Panc1 (cell line): ENCODE data around the gene MED14.

ENCODE experiments used
- POLR2AphosphoS5 ChIP-seq: IDR thresholded peaks from 2 replicates; pipeline ENCODE4 v1.6.1; 2012; ENCODE audit warnings: mild to moderate bottlenecking, low read depth, low read length, moderate library complexity
- SIN3A ChIP-seq: IDR thresholded peaks from 2 replicates; pipeline ENCODE4 v1.6.1; 2012; ENCODE audit warnings: low read depth, mild to moderate bottlenecking, low read length, moderate library complexity, borderline replicate concordance; ENCODE audit not compliant: insufficient read depth
- TCF7L2 ChIP-seq: IDR thresholded peaks from 2 replicates; pipeline ENCODE4 v1.6.1; 2011; ENCODE audit warnings: mild to moderate bottlenecking, low read depth, low read length, inconsistent platforms
- TF ChIP-seq, protein P1 (sequence below): fragments of 450-650 bp; IDR thresholded peaks from 2 replicates; pipeline ENCODE4 v1.5.1; 2017; ENCODE audit warnings: mild to moderate bottlenecking
- TF ChIP-seq, protein P2 (sequence below), 2 experiments: IDR thresholded peaks; 2 replicates each; pipeline ENCODE4 v1.6.1; 2011 to 2012; ENCODE audit warnings: low read depth in 2 of 2, control low read depth in 1 of 2, low read length in 1 of 2, mild to moderate bottlenecking in 1 of 2, moderate library complexity in 1 of 2; ENCODE audit not compliant: insufficient read depth in 1 of 2

DNA sequence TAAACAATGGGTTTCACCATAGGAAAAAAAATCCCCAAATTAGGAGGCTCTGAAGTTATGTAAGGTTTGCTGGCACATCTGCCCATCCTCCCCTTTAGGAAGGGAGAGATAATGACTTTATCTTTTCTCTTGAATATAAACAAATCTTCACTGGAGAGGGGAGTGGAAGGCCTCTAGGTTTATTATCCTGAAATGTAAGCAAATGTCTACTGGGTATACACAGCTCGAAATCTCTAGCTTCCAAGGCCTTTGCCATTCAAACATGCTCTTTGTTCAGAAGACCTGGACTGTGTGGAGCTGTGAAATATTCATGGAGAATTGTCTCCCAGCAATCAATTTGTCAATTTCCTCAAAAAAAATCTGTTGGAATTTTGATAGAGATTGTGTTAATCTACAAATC lies 21.7 kb upstream of the MED14 start:
- TF ChIP-seq, protein P1, sequence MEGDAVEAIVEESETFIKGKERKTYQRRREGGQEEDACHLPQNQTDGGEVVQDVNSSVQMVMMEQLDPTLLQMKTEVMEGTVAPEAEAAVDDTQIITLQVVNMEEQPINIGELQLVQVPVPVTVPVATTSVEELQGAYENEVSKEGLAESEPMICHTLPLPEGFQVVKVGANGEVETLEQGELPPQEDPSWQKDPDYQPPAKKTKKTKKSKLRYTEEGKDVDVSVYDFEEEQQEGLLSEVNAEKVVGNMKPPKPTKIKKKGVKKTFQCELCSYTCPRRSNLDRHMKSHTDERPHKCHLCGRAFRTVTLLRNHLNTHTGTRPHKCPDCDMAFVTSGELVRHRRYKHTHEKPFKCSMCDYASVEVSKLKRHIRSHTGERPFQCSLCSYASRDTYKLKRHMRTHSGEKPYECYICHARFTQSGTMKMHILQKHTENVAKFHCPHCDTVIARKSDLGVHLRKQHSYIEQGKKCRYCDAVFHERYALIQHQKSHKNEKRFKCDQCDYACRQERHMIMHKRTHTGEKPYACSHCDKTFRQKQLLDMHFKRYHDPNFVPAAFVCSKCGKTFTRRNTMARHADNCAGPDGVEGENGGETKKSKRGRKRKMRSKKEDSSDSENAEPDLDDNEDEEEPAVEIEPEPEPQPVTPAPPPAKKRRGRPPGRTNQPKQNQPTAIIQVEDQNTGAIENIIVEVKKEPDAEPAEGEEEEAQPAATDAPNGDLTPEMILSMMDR = no peak
- TF ChIP-seq, protein P2, sequence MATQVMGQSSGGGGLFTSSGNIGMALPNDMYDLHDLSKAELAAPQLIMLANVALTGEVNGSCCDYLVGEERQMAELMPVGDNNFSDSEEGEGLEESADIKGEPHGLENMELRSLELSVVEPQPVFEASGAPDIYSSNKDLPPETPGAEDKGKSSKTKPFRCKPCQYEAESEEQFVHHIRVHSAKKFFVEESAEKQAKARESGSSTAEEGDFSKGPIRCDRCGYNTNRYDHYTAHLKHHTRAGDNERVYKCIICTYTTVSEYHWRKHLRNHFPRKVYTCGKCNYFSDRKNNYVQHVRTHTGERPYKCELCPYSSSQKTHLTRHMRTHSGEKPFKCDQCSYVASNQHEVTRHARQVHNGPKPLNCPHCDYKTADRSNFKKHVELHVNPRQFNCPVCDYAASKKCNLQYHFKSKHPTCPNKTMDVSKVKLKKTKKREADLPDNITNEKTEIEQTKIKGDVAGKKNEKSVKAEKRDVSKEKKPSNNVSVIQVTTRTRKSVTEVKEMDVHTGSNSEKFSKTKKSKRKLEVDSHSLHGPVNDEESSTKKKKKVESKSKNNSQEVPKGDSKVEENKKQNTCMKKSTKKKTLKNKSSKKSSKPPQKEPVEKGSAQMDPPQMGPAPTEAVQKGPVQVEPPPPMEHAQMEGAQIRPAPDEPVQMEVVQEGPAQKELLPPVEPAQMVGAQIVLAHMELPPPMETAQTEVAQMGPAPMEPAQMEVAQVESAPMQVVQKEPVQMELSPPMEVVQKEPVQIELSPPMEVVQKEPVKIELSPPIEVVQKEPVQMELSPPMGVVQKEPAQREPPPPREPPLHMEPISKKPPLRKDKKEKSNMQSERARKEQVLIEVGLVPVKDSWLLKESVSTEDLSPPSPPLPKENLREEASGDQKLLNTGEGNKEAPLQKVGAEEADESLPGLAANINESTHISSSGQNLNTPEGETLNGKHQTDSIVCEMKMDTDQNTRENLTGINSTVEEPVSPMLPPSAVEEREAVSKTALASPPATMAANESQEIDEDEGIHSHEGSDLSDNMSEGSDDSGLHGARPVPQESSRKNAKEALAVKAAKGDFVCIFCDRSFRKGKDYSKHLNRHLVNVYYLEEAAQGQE (IDR thresholded peaks at IDR 0.05; ENCODE audit: insufficient read depth in 1 of 2, low read depth in 2 of 2, low read length in 1 of 2) = no peak
- TF ChIP-seq POLR2AphosphoS5 (no peak), TCF7L2 (no peak), SIN3A (no peak)
